ENCODE results near the gene INAFM2. TPM values are rescaled to one million over a fixed set of nuclear protein-coding genes. Genes with fewer than 3 reads are reported as not detected.

Gene INAFM2
- total and polyA plus RNA-seq, 9 of the 15 experiments (the other 6 are each of a cell fraction or from before 2014, with no cell fraction given) = 11.8 to 43.1 (median 27.2) TPM

- TF ChIP-seq JUN (IDR thresholded peaks at IDR 0.05; ENCODE audit: borderline replicate concordance, low read depth, low read length) (no peak), JUN (CRISPR knock-in tag; IDR thresholded peaks at IDR 0.05; ENCODE audit: borderline replicate concordance) (0 out of 2 replicates have a peak, but pooled peaks have one; percentile 62), SPI1 (IDR thresholded peaks at IDR 0.05; ENCODE audit: borderline replicate concordance, low read depth, low read length) (peak; percentile 99), ZBTB33 (CRISPR knock-in tag; IDR thresholded peaks at IDR 0.05) (no peak), REST (IDR thresholded peaks at IDR 0.05; ENCODE audit: borderline replicate concordance) (no peak), REST (CRISPR knock-in tag; IDR thresholded peaks at IDR 0.05; ENCODE audit: low read depth) (no peak), SMAD4 (CRISPR knock-in tag; conservative IDR thresholded peaks at IDR 0.05) (peak; percentile 77), GATAD2B (IDR thresholded peaks at IDR 0.05; ENCODE audit: borderline replicate concordance) (no peak), HMBOX1 (IDR thresholded peaks at IDR 0.05) (no peak), ZNF197 (CRISPR knock-in tag; IDR thresholded peaks at IDR 0.05; ENCODE audit: low read depth) (no peak), RBM34 (IDR thresholded peaks at IDR 0.05; ENCODE audit: borderline replicate concordance, insufficient read depth, low read length) (no peak), ZBTB9 (CRISPR knock-in tag; IDR thresholded peaks at IDR 0.05) (no peak), NCOA2 (IDR thresholded peaks at IDR 0.05; ENCODE audit: partially characterized antibody in 2 of 2) (no peak), ZNF695 (CRISPR knock-in tag; IDR thresholded peaks at IDR 0.05) (no peak), FOXA3 (CRISPR knock-in tag; conservative IDR thresholded peaks at IDR 0.05 in 1 of 2, IDR thresholded peaks at IDR 0.05 in 1 of 2) (no peak)
Observed at GRCh38 chr15:40333922-40334492, 10.5 kb downstream of the INAFM2 start (continued).

Measured in K562 (cell line).